ENCODE data around the gene KDM4B. TPM values are rescaled to one million over a fixed set of nuclear protein-coding genes. Genes with fewer than 3 reads are reported as not detected.

The KDM4B gene
- total and polyA plus RNA-seq, 4 donors, result 3.2 to 19.7 (median 12.9) TPM

GRCh38 chr19:5125376-5125775 lies 156.5 kb downstream of the KDM4B start:
- Histone ChIP-seq H3K4me3 (ENCODE audit: low read depth in 1 of 3, low read length in 3 of 3) (no peak overlapping the region), H3K9ac (ENCODE audit: low read depth in 1 of 2, low read length in 2 of 2) (no peak overlapping the region), H3K4me1 (ENCODE audit: control insufficient read depth in 4 of 4, insufficient read depth in 4 of 4, low read length in 3 of 4) (peaks cover 0 to 15% (median 1%) of the 10 kb centered on the region in 4 donors), H3K9me3 (ENCODE audit: control insufficient read depth in 4 of 4, low read length in 3 of 4) (no peaks in the 10 kb centered on the region), H3K27me3 (ENCODE audit: control insufficient read depth in 4 of 4, insufficient read depth in 4 of 4, low read length in 3 of 4) (no peaks in the 10 kb centered on the region), H3K27ac (ENCODE audit: low read depth in 1 of 2, low read length in 2 of 2) (no peak overlapping the region), H3K36me3 (ENCODE audit: control insufficient read depth in 4 of 4, insufficient read depth in 3 of 4, low read depth in 1 of 4, low read length in 3 of 4) (peaks cover 2 to 19% (median 8%) of the 10 kb centered on the region in 4 donors)
- TF ChIP-seq JUND (IDR thresholded peaks at IDR 0.05) (no peak), RXRA (IDR thresholded peaks at IDR 0.05) (no peak), ATF3 (IDR thresholded peaks at IDR 0.05) (no peak), REST (IDR thresholded peaks at IDR 0.05) (no peak), ZBTB33 (IDR thresholded peaks at IDR 0.05) (no peak), GABPA (IDR thresholded peaks at IDR 0.05 in 1 of 2, conservative IDR thresholded peaks at IDR 0.05 in 1 of 2) (no peak), SP1 (IDR thresholded peaks at IDR 0.05) (no peak), CTCF (IDR thresholded peaks at IDR 0.05; ENCODE audit: low read depth, low read length, missing input control) (no peak), MAX (IDR thresholded peaks at IDR 0.05) (no peak), FOXA2 (IDR thresholded peaks at IDR 0.05) (no peak), TAF1 (conservative IDR thresholded peaks at IDR 0.05) (no peak), NR2F2 (IDR thresholded peaks at IDR 0.05) (no peak), RAD21 (IDR thresholded peaks at IDR 0.05) (no peak), HNF4A (conservative IDR thresholded peaks at IDR 0.05) (no peak)
- DNase-seq (ENCODE audit: low spot score), result no peak
- WGBS, result 91% methylated on average over 17 of the region's 17 CpGs

- no peaks in the 10 kb centered on the region for H3K27me3 ChIP-seq (ENCODE audit: control insufficient read depth in 4 of 4, insufficient read depth in 4 of 4, low read length in 3 of 4)
- DNase-seq (ENCODE audit: low spot score), result no peak
- no peak overlapping the region for H3K27ac ChIP-seq (ENCODE audit: low read depth in 1 of 2, low read length in 2 of 2)
- no peaks in the 10 kb centered on the region for H3K9me3 ChIP-seq (ENCODE audit: control insufficient read depth in 4 of 4, low read length in 3 of 4)
- TF ChIP-seq FOXA2 (IDR thresholded peaks at IDR 0.05) (no peak), CTCF (IDR thresholded peaks at IDR 0.05; ENCODE audit: low read depth, low read length, missing input control) (no peak), NR2F2 (IDR thresholded peaks at IDR 0.05) (peak; percentile 46), ZBTB33 (IDR thresholded peaks at IDR 0.05) (no peak)
- WGBS, result 67% methylated on average over 21 of the region's 21 CpGs
- H3K4me1 ChIP-seq (ENCODE audit: control insufficient read depth in 4 of 4, insufficient read depth in 4 of 4, low read length in 3 of 4), result peaks cover 0 to 19% (median 1%) of the 10 kb centered on the region in 4 donors
- no peak overlapping the region for H3K4me3 ChIP-seq (ENCODE audit: low read depth in 1 of 3, low read length in 3 of 3)
- H3K9ac ChIP-seq (ENCODE audit: low read depth in 1 of 2, low read length in 2 of 2), result no peak overlapping the region
- H3K36me3 ChIP-seq (ENCODE audit: control insufficient read depth in 4 of 4, insufficient read depth in 3 of 4, low read depth in 1 of 4, low read length in 3 of 4), result peaks cover 2 to 17% (median 9%) of the 10 kb centered on the region in 4 donors
These were observed 157.0 kb downstream of the KDM4B start for GRCh38 chr19:5125797-5126497.
